Measurements from ENCODE around the gene SSH2.

GRCh38 chr17:29687596-29687995 lies 242.4 kb downstream of the SSH2 start:
- no peak for TF ChIP-seq POLR2AphosphoS5 (IDR thresholded peaks at IDR 0.05)
- no peak for TF ChIP-seq EZH2 (IDR thresholded peaks at IDR 0.05; ENCODE audit: borderline replicate concordance, insufficient read depth, low read length, poor library complexity, severe bottlenecking)
- TF ChIP-seq CTCF (IDR thresholded peaks at IDR 0.05; ENCODE audit: poor library complexity, severe bottlenecking), result no peak
- TF ChIP-seq MXI1 (conservative IDR thresholded peaks at IDR 0.05; ENCODE audit: poor library complexity, severe bottlenecking), result no peak
- TF ChIP-seq TAF1 (IDR thresholded peaks at IDR 0.05; ENCODE audit: low read depth), result no peak
- TF ChIP-seq REST (IDR thresholded peaks at IDR 0.05; ENCODE audit: borderline replicate concordance), result no peak
- TF ChIP-seq RAD21 (conservative IDR thresholded peaks at IDR 0.05), result no peak

Measured in neural cell (in vitro differentiated cells).